HepG2 (cell line): ENCODE measurements around the gene GRIK5. TPM values are rescaled to one million over a fixed set of nuclear protein-coding genes. Genes with fewer than 3 reads are reported as not detected.

Source experiments
- HCFC1 ChIP-seq: fragments of 150-350 bp; IDR thresholded peaks from 2 replicates; pipeline ENCODE4 v1.6.1; 2014; ENCODE audit warnings: low read depth, low read length
- MATR3 ChIP-seq: sonication (generic); formaldehyde crosslinking; IDR thresholded peaks from 2 replicates; pipeline ENCODE4 v1.4.0; 2020; ENCODE audit warnings: missing genetic modification reagents
- PHF8 ChIP-seq: sonication (generic); formaldehyde crosslinking; IDR thresholded peaks from 2 replicates; pipeline ENCODE4 v1.5.0; 2020; ENCODE audit warnings: missing genetic modification reagents
- SMAD3 ChIP-seq: sonication (generic); formaldehyde crosslinking; IDR thresholded peaks from 2 replicates; pipeline ENCODE4 v1.4.0; 2020; ENCODE audit warnings: missing genetic modification reagents
- SOX6 ChIP-seq, 2 experiments: fragments of 450-650 bp in 1 of 2; sonication (generic) in 1 of 2; formaldehyde crosslinking in 1 of 2; IDR thresholded peaks; 2 replicates each; pipeline versions ENCODE4 v1.4.0 to v1.6.1; 2017 to 2020; ENCODE audit warnings: antibody characterized with exemption in 1 of 2, mild to moderate bottlenecking in 1 of 2, missing genetic modification reagents in 1 of 2
- TOPORS ChIP-seq: sonication (generic); formaldehyde crosslinking; IDR thresholded peaks from 2 replicates; pipeline ENCODE4 v1.8.0; 2023; ENCODE audit warnings: mild to moderate bottlenecking, missing genetic modification reagents
- TSC22D2 ChIP-seq: sonication (generic); formaldehyde crosslinking; IDR thresholded peaks from 2 replicates; pipeline ENCODE4 v1.5.1; 2020; ENCODE audit warnings: missing genetic modification reagents, mild to moderate bottlenecking, borderline replicate concordance
- ZFP36L2 ChIP-seq: sonication (generic); formaldehyde crosslinking; IDR thresholded peaks from 2 replicates; pipeline ENCODE4 v1.4.0; 2020; ENCODE audit warnings: missing genetic modification reagents
- ZNF136 ChIP-seq: sonication (generic); formaldehyde crosslinking; IDR thresholded peaks from 2 replicates; pipeline ENCODE4 v1.8.1; 2022; ENCODE audit warnings: low read depth, mild to moderate bottlenecking, moderate library complexity, missing genetic modification reagents
- ZNF282 ChIP-seq: fragments of 450-650 bp; IDR thresholded peaks from 2 replicates; pipeline ENCODE4 v1.6.1; 2018; ENCODE audit not compliant: partially characterized antibody
- ZNF331 ChIP-seq: sonication (generic); formaldehyde crosslinking; IDR thresholded peaks from 2 replicates; pipeline ENCODE4 v1.4.0; 2020; ENCODE audit warnings: missing genetic modification reagents
- ZNF577 ChIP-seq: sonication (generic); formaldehyde crosslinking; IDR thresholded peaks from 2 replicates; pipeline ENCODE4 v1.4.0; 2020; ENCODE audit warnings: mild to moderate bottlenecking, low read depth, missing genetic modification reagents, borderline replicate concordance
- polyA plus RNA-seq, 8 experiments: library from polyadenylated mRNA; depleted of rRNA in 3 of 8; stranded (reverse) in 7 of 8; unstranded in 1 of 8; fragments of >200 nt; fragmentation: Illumina TruSeq in 4 of 8; extraction: Trizol in 4 of 8; gene quantifications; 2 replicates each; pipeline versions ENCODE4 v1.2.1 to v1.2.3, GENCODE V29; 2011 to 2016; ENCODE audit warnings: low read depth in 4 of 8, missing spikeins in 1 of 8, mixed read lengths in 1 of 8; ENCODE audit not compliant: insufficient read depth in 1 of 8
- total RNA-seq, 5 experiments: library from RNA; depleted of rRNA; stranded (reverse); fragments of >200 nt; fragmentation: Illumina TruSeq; extraction: Trizol; gene quantifications; 2 replicates each; pipeline ENCODE4 v1.2.3, GENCODE V29; 2016; ENCODE audit warnings: low read depth in 1 of 5
- TF ChIP-seq, protein P1 (sequence below), 2 experiments: sonication (generic) in 1 of 2; formaldehyde crosslinking in 1 of 2; IDR thresholded peaks; 2 replicates each; pipeline versions ENCODE4 v1.5.1 to v1.6.1; 2011 to 2020; ENCODE audit warnings: borderline replicate concordance in 1 of 2, low read depth in 1 of 2, low read length in 1 of 2, mild to moderate bottlenecking in 1 of 2, missing genetic modification reagents in 1 of 2, moderate library complexity in 1 of 2
- TF ChIP-seq, protein P2 (sequence below): sonication (generic); formaldehyde crosslinking; IDR thresholded peaks from 2 replicates; pipeline ENCODE4 v1.8.1; 2023; ENCODE audit warnings: mild to moderate bottlenecking, missing genetic modification reagents
- TF ChIP-seq, protein P3 (sequence below): IDR thresholded peaks from 2 replicates; pipeline ENCODE4 v1.6.1; 2016; ENCODE audit warnings: missing compliant biosample characterization, missing genetic modification reagents, borderline replicate concordance
- TF ChIP-seq, protein P4 (sequence below): sonication (generic); formaldehyde crosslinking; IDR thresholded peaks from 2 replicates; pipeline ENCODE4 v1.4.0; 2020; ENCODE audit warnings: mild to moderate bottlenecking, missing genetic modification reagents, borderline replicate concordance
- TF ChIP-seq, protein P5 (sequence below): sonication (generic); formaldehyde crosslinking; IDR thresholded peaks from 2 replicates; pipeline ENCODE4 v1.4.0; 2020; ENCODE audit warnings: mild to moderate bottlenecking, missing genetic modification reagents, borderline replicate concordance

The GRIK5 gene
- total and polyA plus RNA-seq, 2 of the 13 experiments (the other 11 are each of a cell fraction or from before 2014, with no cell fraction given), result not detected

DNA sequence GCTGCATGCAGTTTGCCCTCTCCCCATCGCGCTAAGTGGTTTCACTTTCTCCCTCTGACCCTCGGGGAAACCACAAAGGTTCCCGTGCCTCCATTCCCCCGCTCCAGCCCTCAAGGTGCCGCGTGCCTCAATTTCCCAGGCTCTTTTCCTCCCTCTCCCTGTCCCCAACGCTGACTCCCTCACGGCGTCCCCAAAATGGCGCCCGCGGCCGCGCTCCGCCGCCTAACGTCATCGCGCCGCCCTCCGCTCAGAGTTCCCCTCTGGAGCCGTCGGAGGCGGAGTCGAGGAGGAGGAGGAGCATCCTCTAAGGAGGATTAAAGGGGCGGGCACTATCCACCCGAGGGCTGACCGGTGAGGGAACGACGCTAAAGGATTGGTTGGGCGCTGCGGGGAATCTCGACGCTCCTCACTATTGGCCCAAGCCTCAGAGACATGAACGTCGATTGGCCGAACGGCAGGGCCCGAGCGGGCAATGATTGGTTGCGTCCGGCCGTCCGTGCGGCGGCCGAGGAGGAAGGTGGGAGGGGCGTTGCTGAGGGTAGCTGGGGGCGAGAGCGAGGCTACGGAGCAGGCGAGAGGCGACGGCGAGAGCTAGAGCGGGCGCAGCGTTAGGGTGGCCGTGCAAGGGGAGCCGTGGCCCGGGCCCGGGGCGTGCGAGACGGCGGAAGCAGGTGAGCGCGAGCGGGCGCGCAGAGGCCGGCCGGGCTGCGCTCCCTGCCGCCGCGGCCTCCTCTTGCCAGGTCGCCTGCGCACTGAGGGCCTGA lies 5.8 kb upstream of the GRIK5 start, which contains the start of gene ZNF574 (continued):
- TF ChIP-seq, protein P1, sequence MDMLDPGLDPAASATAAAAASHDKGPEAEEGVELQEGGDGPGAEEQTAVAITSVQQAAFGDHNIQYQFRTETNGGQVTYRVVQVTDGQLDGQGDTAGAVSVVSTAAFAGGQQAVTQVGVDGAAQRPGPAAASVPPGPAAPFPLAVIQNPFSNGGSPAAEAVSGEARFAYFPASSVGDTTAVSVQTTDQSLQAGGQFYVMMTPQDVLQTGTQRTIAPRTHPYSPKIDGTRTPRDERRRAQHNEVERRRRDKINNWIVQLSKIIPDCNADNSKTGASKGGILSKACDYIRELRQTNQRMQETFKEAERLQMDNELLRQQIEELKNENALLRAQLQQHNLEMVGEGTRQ (IDR thresholded peaks at IDR 0.05; ENCODE audit: low read depth, low read length), result no peak
- TF ChIP-seq, protein P1 (CRISPR knock-in tag; IDR thresholded peaks at IDR 0.05; ENCODE audit: borderline replicate concordance), result no peak
- TF ChIP-seq MATR3 (CRISPR knock-in tag), result no peak
- TF ChIP-seq, protein P2, sequence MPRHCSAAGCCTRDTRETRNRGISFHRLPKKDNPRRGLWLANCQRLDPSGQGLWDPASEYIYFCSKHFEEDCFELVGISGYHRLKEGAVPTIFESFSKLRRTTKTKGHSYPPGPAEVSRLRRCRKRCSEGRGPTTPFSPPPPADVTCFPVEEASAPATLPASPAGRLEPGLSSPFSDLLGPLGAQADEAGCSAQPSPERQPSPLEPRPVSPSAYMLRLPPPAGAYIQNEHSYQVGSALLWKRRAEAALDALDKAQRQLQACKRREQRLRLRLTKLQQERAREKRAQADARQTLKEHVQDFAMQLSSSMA, result 0 out of 2 replicates have a peak, but pooled peaks have one; percentile 6
- 0 out of 2 replicates have a peak, but pooled peaks have one; percentile 6 for TF ChIP-seq HCFC1
- TF ChIP-seq SMAD3 (CRISPR knock-in tag), result no peak
- TF ChIP-seq ZNF577, result no peak
- TF ChIP-seq ZNF331 (CRISPR knock-in tag), result peak; percentile 42; the same call in 1 of the 2 replicates
- no peak for TF ChIP-seq ZNF136 (CRISPR knock-in tag)
- TF ChIP-seq, protein P3, sequence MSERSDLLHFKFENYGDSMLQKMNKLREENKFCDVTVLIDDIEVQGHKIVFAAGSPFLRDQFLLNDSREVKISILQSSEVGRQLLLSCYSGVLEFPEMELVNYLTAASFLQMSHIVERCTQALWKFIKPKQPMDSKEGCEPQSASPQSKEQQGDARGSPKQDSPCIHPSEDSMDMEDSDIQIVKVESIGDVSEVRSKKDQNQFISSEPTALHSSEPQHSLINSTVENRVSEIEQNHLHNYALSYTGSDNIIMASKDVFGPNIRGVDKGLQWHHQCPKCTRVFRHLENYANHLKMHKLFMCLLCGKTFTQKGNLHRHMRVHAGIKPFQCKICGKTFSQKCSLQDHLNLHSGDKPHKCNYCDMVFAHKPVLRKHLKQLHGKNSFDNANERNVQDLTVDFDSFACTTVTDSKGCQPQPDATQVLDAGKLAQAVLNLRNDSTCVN (CRISPR knock-in tag), result no peak
- TF ChIP-seq SOX6 (IDR thresholded peaks at IDR 0.05), result no peak
- 0 out of 2 replicates have a peak, but pooled peaks have one; percentile 45 for TF ChIP-seq SOX6 (CRISPR knock-in tag; IDR thresholded peaks at IDR 0.05)
- TF ChIP-seq, protein P4, sequence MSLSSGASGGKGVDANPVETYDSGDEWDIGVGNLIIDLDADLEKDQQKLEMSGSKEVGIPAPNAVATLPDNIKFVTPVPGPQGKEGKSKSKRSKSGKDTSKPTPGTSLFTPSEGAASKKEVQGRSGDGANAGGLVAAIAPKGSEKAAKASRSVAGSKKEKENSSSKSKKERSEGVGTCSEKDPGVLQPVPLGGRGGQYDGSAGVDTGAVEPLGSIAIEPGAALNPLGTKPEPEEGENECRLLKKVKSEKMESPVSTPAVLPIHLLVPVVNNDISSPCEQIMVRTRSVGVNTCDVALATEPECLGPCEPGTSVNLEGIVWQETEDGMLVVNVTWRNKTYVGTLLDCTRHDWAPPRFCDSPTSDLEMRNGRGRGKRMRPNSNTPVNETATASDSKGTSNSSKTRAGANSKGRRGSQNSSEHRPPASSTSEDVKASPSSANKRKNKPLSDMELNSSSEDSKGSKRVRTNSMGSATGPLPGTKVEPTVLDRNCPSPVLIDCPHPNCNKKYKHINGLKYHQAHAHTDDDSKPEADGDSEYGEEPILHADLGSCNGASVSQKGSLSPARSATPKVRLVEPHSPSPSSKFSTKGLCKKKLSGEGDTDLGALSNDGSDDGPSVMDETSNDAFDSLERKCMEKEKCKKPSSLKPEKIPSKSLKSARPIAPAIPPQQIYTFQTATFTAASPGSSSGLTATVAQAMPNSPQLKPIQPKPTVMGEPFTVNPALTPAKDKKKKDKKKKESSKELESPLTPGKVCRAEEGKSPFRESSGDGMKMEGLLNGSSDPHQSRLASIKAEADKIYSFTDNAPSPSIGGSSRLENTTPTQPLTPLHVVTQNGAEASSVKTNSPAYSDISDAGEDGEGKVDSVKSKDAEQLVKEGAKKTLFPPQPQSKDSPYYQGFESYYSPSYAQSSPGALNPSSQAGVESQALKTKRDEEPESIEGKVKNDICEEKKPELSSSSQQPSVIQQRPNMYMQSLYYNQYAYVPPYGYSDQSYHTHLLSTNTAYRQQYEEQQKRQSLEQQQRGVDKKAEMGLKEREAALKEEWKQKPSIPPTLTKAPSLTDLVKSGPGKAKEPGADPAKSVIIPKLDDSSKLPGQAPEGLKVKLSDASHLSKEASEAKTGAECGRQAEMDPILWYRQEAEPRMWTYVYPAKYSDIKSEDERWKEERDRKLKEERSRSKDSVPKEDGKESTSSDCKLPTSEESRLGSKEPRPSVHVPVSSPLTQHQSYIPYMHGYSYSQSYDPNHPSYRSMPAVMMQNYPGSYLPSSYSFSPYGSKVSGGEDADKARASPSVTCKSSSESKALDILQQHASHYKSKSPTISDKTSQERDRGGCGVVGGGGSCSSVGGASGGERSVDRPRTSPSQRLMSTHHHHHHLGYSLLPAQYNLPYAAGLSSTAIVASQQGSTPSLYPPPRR, result 0 out of 2 replicates have a peak, but pooled peaks have one; percentile 14
- peak; percentile 85 for TF ChIP-seq PHF8
- no peak for TF ChIP-seq TOPORS (CRISPR knock-in tag)
- no peak for TF ChIP-seq ZNF282
- no peak for TF ChIP-seq ZFP36L2
- TF ChIP-seq, protein P5, sequence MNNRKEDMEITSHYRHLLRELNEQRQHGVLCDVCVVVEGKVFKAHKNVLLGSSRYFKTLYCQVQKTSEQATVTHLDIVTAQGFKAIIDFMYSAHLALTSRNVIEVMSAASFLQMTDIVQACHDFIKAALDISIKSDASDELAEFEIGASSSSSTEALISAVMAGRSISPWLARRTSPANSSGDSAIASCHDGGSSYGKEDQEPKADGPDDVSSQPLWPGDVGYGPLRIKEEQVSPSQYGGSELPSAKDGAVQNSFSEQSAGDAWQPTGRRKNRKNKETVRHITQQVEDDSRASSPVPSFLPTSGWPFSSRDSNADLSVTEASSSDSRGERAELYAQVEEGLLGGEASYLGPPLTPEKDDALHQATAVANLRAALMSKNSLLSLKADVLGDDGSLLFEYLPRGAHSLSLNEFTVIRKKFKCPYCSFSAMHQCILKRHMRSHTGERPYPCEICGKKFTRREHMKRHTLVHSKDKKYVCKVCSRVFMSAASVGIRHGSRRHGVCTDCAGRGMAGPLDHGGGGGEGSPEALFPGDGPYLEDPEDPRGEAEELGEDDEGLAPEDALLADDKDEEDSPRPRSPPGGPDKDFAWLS (CRISPR knock-in tag), result no peak
- TF ChIP-seq TSC22D2 (CRISPR knock-in tag), result no peak
